Smooth muscle cell (in vitro differentiated cells): ENCODE data around the gene AP2A2. TPM values are rescaled to one million over a fixed set of nuclear protein-coding genes. Genes with fewer than 3 reads are reported as not detected.

ENCODE experiments used
- DNase-seq: peaks from one replicate; lab custom pipeline; 2025; ENCODE audit not compliant: unreplicated experiment; lab: John Stamatoyannopoulos, UW
- H2AFZ ChIP-seq: fragments of 200-600 bp; sonication (generic); 2 replicates; pipeline ENCODE4 v1.6.0; 2016; ENCODE audit warnings: antibody characterized with exemption, low read depth, mild to moderate bottlenecking
- H3F3A ChIP-seq: fragments of 200-600 bp; sonication (generic); 2 replicates; pipeline ENCODE4 v1.6.0; 2017; ENCODE audit warnings: antibody characterized with exemption, low read depth
- H3K27ac ChIP-seq: fragments of 200-600 bp; sonication (generic); 2 replicates; pipeline ENCODE4 v1.5.1; 2016; ENCODE audit warnings: low read depth, mild to moderate bottlenecking
- H3K27me3 ChIP-seq: fragments of 200-600 bp; sonication (generic); 2 replicates; pipeline ENCODE4 v1.6.1; 2016; ENCODE audit warnings: low read depth, mild to moderate bottlenecking
- H3K36me3 ChIP-seq: fragments of 200-600 bp; sonication (generic); 2 replicates; pipeline ENCODE4 v1.5.1; 2016; ENCODE audit warnings: low read depth
- H3K4me1 ChIP-seq: fragments of 200-600 bp; sonication (generic); 2 replicates; pipeline ENCODE4 v1.5.1; 2016; ENCODE audit warnings: low read depth
- H3K4me2 ChIP-seq: fragments of 200-600 bp; sonication (generic); 2 replicates; pipeline ENCODE4 v1.6.0; 2016; ENCODE audit warnings: mild to moderate bottlenecking
- H3K4me3 ChIP-seq: fragments of 200-600 bp; sonication (generic); 2 replicates; pipeline ENCODE4 v1.5.1; 2016; ENCODE audit warnings: mild to moderate bottlenecking
- H3K79me2 ChIP-seq: fragments of 200-600 bp; sonication (generic); 2 replicates; pipeline ENCODE4 v1.6.0; 2016; ENCODE audit warnings: low read depth, mild to moderate bottlenecking
- H3K9ac ChIP-seq: fragments of 200-600 bp; sonication (generic); 2 replicates; pipeline ENCODE4 v1.6.0; 2016; ENCODE audit warnings: low read depth
- H3K9me3 ChIP-seq: fragments of 200-600 bp; sonication (generic); replicated peaks from 2 replicates; pipeline ENCODE4 v1.5.1; 2016; ENCODE audit warnings: low read depth
- H4K20me1 ChIP-seq: fragments of 200-600 bp; sonication (generic); 2 replicates; pipeline ENCODE4 v1.6.0; 2016; ENCODE audit warnings: low read depth
- WGBS: methylation state at CpG from one replicate; pipeline ENCODE4 v1.1.7; 2016; ENCODE audit warnings: low lambda C conversion rate; 5-methylcytosine and 5-hydroxymethylcytosine counted together
- polyA plus RNA-seq: library from polyadenylated mRNA; unstranded; fragments of >200 nt; fragmentation: Nextera tagmentation; extraction: Ambion mirVana; gene quantifications from 2 replicates; pipeline ENCODE4 v1.2.1, GENCODE V29; 2016
- total RNA-seq: library from RNA; depleted of rRNA; stranded (reverse); fragments of >200 nt; gene quantifications from 2 replicates; pipeline ENCODE4 v1.2.3, GENCODE V29; 2014
- TF ChIP-seq, protein P1 (sequence below): fragments of 200-600 bp; sonication (generic); IDR thresholded peaks from 2 replicates; pipeline ENCODE4 v1.5.1; 2017; ENCODE audit warnings: borderline replicate concordance, mild to moderate bottlenecking, antibody characterized with exemption; ENCODE audit not compliant: insufficient read depth, poor library complexity, severe bottlenecking

The AP2A2 gene
- total and polyA plus RNA-seq, 2 experiments from 2014 or later, result 25.1 to 35.8 TPM

DNA sequence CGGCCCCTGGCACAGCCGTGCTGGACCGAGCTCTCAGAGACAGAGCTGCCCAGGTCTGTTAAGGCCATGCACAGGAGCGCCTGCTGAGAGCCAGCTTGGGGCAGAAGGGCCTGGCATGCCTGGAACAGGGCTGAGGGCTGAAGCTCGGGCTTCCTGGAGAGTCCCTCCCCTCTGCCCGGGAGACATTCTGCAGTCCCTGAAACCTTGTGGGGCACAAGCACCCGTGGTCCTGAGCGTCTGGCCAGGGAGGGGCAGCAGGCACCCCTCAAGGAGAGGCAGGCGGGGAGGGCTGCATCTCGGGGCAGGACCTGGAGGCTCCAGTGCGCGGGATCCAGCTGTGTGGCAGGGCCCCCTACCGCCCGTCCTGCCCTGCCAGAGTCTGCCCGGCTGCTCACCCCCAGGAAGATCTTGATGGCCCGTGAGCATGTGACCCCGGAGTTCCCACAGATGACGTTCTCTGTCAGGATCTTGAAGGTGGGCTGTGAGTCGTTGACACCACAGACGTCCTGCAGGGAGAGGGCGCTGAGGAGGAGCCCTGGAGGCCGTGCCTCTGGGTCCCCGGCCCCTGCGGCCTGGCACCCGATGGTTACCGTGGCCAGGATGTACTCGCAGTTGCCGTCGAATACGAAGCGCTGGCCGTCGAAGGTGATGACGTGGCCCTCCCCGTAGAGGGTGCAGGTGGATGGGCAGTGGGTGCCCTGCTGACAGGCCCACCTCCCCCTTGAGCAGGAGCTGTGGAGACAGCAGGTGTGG lies 99.9 kb downstream of the AP2A2 start:
- Histone ChIP-seq H3K4me2 (no peak overlapping the region), H3K79me2 (no peaks in the 10 kb centered on the region), H3K9me3 (no peaks in the 10 kb centered on the region), H4K20me1 (peaks cover under 1% of the 10 kb centered on the region), H3K36me3 (no peaks in the 10 kb centered on the region), H3F3A (no peaks in the 10 kb centered on the region), H3K27ac (no peak overlapping the region), H3K4me1 (no peaks in the 10 kb centered on the region), H3K9ac (no peak overlapping the region), H2AFZ (no peak overlapping the region), H3K4me3 (no peak overlapping the region), H3K27me3 (no peaks in the 10 kb centered on the region)
- TF ChIP-seq, protein P1, sequence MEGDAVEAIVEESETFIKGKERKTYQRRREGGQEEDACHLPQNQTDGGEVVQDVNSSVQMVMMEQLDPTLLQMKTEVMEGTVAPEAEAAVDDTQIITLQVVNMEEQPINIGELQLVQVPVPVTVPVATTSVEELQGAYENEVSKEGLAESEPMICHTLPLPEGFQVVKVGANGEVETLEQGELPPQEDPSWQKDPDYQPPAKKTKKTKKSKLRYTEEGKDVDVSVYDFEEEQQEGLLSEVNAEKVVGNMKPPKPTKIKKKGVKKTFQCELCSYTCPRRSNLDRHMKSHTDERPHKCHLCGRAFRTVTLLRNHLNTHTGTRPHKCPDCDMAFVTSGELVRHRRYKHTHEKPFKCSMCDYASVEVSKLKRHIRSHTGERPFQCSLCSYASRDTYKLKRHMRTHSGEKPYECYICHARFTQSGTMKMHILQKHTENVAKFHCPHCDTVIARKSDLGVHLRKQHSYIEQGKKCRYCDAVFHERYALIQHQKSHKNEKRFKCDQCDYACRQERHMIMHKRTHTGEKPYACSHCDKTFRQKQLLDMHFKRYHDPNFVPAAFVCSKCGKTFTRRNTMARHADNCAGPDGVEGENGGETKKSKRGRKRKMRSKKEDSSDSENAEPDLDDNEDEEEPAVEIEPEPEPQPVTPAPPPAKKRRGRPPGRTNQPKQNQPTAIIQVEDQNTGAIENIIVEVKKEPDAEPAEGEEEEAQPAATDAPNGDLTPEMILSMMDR, result no peak
- WGBS, result 86% methylated on average over 35 of the region's 35 CpGs
- no peak for DNase-seq

DNA sequence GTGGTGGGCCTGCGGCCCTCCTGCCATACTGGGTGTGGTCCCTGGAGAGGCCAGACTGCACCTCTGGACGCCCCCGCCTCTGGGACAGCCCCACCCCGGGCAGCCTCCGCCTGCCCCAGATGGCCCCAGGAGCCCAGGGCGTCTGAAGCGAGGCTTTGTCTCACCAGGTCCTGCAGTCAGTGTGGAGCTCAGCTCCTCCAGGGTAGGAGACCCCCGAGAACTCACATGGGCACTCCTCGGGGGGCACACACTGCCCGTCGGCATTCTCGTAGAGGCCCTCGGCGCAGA lies 100.4 kb downstream of the AP2A2 start:
- Histone ChIP-seq H3K4me1 (no peaks in the 10 kb centered on the region), H3K79me2 (no peaks in the 10 kb centered on the region), H3K4me2 (no peak overlapping the region), H4K20me1 (no peaks in the 10 kb centered on the region), H3K27ac (no peak overlapping the region), H3K36me3 (no peaks in the 10 kb centered on the region), H3K9ac (no peak overlapping the region), H2AFZ (no peak overlapping the region), H3K4me3 (no peak overlapping the region), H3F3A (no peaks in the 10 kb centered on the region), H3K27me3 (no peaks in the 10 kb centered on the region), H3K9me3 (no peaks in the 10 kb centered on the region)
- TF ChIP-seq, protein P1, result no peak
- DNase-seq, result no peak
- 95% methylated on average over 14 of the region's 14 CpGs for WGBS

DNA sequence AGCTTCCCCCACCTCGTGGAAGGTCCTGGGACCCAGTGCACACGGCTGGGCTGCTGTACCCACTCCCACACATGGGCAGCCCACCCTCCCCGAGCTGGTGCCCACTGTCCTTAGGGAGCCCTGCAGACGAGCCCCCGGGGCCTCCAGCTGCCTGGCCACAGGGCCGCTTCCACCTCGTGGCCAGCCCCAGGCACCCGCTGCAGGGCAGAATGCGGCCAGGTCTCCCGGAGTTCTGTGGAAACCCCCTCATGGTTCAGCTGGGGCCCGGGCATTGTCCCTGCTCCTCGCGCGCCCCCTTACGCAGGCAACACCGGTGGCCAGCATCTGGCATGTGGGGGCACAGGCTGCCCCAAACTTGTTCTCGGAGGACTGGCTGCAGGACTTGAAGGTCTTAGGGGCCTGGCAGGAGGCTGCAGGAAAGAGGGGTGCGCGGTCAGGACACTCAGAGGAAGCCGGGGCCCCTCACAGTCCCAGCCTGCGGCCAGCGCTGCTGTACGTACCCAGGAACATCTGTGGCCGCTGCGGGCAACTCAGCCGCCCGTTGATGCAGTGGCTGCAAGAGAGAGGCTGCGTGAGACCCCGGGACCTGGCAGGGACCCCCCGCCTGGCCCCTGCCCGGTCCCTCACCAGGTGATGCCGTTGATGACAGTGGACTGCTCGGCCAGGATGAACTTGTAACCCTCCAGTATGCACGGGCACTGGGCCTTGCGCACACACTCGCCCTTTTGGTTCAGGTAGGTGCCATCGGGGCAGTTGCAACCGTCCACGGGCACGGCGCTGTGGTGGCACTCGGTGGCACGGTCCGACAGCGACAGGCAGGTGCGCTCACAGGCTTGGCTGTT lies 101.2 kb downstream of the AP2A2 start:
- H4K20me1 ChIP-seq, result no peaks in the 10 kb centered on the region
- H2AFZ ChIP-seq, result no peak overlapping the region
- H3K27me3 ChIP-seq, result no peaks in the 10 kb centered on the region
- H3K36me3 ChIP-seq, result no peaks in the 10 kb centered on the region
- no peak overlapping the region for H3K4me2 ChIP-seq
- no peak overlapping the region for H3K27ac ChIP-seq
- H3K4me1 ChIP-seq, result no peaks in the 10 kb centered on the region
- TF ChIP-seq, protein P1, result no peak
- H3K79me2 ChIP-seq, result no peaks in the 10 kb centered on the region
- H3K4me3 ChIP-seq, result no peak overlapping the region
- no peaks in the 10 kb centered on the region for H3F3A ChIP-seq
- no peaks in the 10 kb centered on the region for H3K9me3 ChIP-seq
- whole genome bisulfite sequencing, result 94% methylated on average over 41 of the region's 46 CpGs
- no peak for DNase-seq
- H3K9ac ChIP-seq, result no peak overlapping the region
